Measurements from ENCODE around the gene PCSK6.
A peak's percentile ranks its signal among the peaks of the same experiment; 100 is the strongest.

PCSK6 gene

DNA sequence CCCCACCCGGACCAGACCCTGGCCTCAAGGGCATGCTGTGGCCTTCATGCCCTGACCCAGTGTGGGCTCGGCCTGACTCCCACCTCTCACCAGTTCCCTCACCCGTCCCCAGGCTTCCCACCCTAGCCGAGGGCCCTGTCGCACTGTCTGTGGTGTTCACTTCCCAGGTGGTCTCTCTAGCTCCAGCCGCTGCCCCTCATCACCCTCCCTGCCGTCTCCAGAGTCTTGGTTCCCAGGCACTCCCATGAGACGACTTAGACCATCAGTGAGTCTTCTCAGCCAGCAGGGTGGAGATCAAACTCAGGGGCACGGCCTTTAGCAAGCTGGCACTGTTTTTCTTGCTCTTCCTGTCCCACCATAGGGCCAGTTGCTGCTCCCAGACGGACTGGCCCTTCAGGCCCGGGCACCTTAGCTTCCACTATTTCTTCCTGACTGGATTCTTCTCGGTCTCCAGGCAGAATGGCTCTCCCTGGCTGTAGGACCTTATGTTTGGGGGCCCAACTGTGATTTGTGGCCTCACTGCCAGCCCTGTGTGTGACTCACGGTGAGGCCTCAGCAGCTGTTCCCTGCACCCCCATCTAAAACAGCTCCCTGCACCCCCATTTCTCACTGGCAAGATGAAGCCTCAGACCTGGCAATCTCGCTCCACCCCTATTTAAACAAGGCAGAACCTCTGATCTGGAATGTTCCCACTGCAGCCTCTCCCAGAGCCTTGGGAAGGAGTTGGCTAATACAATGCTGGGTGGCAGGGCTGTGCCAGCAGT lies 9.4 kb upstream of the PCSK6 start:
- DNase-seq (ENCODE audit: low spot score): no peak

DNA sequence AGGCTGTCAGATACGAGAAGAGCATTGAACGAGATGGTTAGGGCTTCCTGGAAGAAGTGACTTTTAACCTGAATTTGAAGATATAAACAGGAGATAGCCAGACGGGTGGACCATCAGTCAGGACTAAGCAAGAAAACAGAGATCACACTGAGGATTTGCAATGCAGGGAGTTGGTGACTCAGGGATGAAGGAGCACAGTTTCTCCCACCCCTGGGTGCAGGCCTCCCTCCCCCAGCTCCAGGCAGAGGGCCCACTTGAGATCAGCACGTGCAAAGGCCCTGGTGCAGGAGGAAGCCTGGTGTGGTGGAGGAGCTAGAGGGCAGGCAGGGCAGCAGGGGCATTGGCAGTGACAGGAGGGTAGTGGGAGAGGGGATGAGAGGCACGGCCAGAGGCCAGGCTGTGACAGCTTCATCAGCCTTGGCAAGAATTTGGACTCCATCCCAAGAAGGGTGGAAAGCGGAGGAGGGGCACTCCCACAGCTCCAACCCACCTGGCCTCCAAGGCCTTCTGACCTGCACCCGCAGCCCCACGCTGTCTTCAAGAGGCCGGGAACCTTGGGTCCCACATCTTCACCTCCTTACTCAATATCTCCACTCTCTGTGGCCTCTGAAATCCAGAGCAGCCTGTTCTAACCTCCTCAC lies 8.7 kb upstream of the PCSK6 start:
- no peak for DNase-seq (ENCODE audit: low spot score)

DNA sequence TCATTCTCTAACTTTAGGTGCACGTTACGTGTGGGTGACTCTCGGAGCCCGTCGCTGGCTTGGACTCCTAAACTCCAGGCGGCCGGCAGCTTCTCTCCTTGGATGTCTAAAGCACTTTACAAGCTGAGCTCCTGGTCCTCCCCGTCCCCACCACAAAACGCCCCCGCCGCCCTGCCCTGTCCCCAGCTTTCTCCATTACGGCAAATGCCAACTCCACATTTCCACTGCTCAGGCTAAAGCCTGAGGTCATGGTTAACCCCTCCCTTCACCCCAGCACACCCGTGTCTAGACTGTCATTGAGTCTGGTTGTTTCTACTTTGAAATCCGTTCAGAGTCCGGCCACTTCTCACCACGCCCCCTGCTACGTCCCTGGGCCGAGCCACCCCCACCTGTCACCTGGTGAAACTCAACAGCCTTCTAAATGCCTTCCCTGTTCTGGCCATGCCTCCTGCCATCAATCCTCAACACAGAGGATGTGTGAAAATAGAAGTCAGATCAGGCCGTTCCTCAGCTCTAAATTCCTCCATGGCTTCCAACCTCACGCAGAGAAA lies 8.1 kb upstream of the PCSK6 start:
- DNase-seq (ENCODE audit: low spot score): no peak

DNA sequence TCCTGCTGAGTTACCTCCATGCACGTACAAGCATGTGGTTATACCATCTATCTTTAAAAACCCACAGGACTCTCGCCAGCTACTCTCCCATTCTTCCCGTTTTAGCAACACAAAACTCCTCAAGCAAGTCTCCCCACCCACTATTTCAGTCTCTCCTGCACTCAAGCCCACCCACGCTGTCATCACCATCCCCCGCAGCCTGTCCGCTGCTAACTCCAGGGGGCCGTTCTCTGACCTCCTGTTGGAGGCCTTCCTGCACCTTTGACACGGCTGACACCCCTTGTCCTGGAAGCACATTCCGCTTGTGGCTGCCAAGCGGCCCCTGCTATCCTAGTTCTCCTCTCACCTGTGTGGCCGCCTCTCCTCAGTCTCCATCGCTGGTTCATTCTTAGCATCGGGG lies 7.5 kb upstream of the PCSK6 start:
- peak; percentile 46 for DNase-seq (ENCODE audit: low spot score)

DNA sequence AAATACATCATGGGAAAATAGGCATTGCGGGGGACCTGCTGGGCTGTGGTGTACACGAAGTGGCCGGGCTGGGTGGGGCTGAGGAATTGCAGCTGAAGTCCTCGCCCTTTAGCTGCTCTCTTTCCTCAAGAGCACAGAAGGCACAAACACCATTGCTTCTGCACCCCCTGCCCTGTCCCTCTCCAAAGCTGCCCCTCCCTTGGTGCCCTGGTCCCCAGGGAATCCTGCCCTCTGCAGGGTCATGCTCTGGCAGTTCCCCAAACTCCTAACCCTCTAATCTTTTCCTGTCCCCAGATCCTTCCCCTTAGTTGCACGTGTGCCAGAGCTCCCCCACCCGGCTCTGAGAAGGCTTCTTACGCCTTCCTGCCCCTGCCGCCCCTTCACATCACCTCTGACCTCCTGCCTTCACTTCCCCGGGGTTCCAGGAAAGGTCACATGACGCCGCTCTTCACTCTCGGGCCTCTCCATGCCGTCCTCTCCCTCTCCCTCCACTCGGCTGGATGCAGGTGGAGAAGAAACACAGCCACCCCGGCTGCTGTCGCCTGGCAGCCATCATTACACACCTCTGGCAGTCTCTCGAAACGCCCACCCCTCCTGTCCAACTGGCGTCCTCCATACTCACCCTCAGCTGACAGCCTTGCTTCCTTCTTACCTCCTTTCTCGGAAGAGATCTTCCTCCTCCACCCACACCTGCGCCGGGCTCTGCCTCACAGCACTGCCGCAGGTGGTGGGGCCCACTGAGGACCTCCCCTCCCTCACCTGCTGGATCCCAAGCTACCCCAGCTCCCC lies 6.9 kb upstream of the PCSK6 start:
- DNase-seq (ENCODE audit: low spot score): peak; percentile 54

DNA sequence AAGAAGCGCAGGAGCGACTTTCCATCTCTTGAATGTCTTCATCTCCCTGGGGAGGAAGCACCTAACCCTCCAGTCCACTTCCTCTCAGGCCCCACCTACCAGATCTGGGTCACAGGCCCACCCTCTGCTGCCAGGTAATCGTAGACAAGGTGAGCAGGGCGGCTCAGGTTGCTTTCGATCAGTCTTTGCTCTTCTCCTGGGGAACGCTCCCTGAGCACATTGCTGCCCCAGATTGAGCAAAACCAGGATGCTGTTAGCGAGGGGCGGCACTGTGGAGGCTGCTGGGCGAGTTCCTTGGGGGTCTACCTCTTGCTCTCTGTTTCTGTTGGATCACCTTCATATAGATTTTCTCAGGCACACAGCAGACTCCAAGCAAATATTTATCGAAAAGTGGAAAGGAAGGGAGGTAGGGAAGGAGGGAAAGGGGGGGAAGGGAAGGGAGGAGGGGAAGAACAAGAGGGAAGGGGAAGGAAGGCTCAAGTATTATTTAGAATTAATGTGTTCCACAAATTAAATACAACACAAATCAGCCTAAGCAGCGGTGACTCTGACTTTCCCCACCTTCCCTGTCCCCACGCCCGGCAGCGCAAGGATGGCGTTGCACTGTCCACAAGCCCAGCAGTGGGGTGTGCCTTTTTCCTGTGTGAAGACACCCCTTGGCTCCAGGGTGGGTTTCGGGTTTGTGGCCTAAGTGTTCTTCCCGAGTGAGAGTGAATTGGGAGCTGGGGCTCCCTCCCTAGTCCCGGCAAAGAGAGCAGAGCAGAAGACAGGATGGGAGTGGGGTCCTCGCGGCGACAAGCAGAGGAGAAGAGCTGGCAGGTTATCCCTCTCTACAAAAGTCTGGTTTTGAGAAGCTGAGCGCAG lies 6.1 kb upstream of the PCSK6 start:
- DNase-seq (ENCODE audit: low spot score): no peak

- peak; percentile 47 for DNase-seq (ENCODE audit: low spot score)
Observed at GRCh38 chr15:101494251-101494796, 4.8 kb upstream of the PCSK6 start.

DNA sequence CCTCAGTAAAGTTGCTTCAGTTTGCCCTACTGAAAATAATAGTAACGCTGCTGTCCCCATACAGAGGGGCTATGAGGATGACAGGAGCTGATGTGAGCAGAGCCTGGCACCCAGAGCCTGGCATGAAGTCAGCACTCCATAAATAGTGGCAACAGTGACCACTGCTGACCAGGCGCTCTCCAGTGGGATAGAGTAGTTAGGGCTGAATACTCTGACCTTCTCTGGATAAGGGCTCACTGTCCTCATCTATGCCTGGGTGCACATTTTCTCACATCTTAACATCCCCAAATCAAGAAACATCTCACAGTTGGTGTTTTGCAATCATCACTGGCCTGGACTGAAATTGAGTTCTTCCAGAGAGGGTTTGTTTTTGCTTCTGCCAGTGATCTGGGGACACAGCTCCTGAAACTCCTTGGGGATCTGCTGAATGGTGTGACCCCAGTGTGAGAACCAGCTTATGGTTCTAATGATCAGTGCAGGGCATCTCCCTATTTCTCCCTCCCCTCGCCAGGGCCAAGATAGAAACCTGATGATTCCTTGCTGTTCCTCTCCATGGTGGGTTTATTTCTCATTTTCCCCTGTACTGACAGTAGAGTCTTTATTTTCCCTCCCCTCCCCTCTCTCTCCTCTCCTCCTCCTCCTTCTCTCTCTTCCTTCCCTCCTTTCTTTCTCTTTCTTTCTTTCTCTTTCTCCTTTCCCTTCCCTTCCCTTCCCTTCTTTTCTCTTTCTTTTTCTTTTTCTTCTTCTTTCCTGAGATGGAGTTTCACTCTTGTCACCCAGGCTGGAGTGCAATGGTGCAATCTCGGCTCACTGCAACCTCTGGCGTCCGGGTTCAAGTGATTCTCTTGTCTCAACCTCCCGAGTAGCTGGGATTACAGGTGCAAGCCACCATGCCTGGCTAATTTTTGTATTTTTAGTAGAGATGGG lies 3.5 kb upstream of the PCSK6 start:
- DNase-seq (ENCODE audit: low spot score): no peak

DNA sequence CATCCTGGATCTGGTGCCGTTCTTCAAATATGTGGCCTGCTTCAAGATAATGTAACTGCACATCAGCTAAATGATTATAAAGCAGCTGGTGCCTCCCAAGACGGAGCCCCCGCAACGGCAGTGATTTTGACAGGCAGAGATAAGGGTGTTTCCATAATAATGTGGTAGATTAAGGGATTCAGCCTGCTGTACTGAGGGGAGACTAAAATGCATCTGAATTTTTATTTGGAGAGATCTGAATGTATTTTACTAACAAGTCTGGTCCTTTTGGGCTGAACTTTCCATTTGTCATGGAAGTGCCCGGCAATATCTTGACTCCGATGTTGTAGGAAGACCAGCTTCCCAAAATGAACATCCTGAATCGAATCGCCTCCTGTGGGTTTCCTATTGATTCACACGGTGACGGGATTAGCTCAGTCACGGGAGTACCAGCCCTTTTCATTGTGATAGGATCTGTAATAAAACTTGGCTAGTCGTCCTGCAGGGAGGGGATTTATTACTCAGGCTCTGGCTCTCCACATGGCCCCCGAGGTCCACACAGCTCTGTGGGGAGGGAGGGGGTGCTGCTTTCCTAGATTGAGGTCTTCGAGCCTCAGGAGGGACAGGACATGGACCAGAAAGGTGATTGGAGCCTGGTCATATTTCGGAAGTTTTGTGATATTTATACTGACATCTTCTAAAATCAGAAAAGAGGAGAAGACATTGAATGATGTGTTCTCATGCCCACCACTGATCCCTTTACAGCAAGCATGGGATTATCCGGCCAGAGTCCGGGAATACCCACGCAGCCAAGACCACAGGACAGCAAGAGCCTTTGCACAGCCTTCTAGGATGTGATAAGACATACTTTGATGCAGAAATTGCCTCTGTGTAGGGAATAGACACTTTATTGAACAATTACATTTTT lies 2.5 kb upstream of the PCSK6 start:
- no peak for DNase-seq (ENCODE audit: low spot score)

- DNase-seq (ENCODE audit: low spot score): peak; percentile 46
Observed at GRCh38 chr15:101490922-101491733, 1.6 kb upstream of the PCSK6 start.

- no peak for DNase-seq (ENCODE audit: low spot score)
Observed at GRCh38 chr15:101490408-101490891, 943 bp upstream of the PCSK6 start.

DNA sequence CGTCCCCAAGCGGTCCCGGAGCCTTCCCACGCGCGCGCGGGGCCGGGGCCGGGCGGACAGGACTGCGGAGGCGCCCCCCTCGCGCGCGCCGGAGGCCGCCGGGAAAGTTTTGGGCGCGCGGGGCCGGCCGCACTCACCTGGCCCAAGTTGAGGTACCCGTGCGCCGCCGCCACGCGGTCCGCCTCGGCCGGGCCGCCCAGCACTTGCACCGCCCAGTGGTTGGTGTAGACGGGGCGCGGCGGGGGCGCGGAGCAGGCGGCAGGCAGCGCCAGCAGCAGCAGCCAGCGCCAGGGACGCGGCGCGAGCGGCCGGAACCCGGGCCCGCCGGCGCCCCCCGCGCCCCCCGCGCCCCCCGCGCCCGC lies 289 bp downstream of the PCSK6 start:
- peak; percentile 60 for DNase-seq (ENCODE audit: low spot score)

DNA sequence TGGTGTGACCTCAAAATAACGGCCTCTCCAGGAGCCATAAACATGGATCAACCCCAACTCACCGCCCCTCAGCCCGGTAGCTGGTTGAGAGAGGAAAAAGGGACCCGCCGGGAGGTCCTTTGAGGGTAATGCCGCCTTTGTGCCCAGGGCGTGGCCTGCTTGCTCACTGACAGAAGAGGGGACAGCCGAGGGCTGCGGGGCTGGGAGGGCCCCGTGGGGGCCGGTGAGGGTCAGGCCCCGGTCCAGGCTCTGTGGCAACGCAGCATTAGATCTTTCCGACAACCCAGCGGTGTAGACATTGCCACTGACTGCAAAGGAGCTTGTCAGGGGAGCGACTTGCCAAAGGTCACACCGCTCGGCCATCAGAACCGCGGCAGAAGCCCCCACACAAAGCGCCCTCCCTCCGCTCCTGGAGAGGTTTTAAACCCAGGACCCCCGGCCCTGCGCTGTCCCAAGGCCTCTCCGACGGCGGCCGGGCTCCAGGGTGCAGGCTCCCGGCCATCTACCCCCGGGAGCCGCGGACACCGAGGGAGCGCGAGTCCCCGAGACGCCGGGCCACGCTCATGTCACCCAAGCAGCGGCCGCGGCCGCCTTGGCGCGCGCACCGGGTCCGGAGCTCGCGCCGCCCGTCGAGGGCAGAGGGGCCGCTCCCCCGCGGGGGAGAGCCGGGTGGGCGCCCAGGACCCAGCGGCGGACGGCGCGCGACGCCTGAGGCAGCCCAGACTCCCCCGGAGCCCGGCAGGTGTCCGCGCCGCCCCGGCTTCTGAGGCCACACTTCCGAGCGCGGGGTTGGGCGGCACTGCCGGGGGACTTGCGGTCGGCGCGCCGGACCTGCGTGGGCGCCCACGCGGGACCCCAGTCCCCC lies 975 bp downstream of the PCSK6 start:
- peak; percentile 64 for DNase-seq (ENCODE audit: low spot score)

GRCh38 chr15:101486696-101487459 lies 2.6 kb downstream of the PCSK6 start:
- DNase-seq (ENCODE audit: low spot score): peak; percentile 41

GRCh38 chr15:101483462-101483861 lies 6.0 kb downstream of the PCSK6 start:
- DNase-seq (ENCODE audit: low spot score): no peak

Measured in ecto neural progenitor cell (in vitro differentiated cells).